ENCODE measurements around the gene FERMT3. TPM values are rescaled to one million over a fixed set of nuclear protein-coding genes. Genes with fewer than 3 reads are reported as not detected.

The FERMT3 gene
- total RNA-seq, 4 donors from 2014 or later, result 2.8 to 10.4 (median 6.1) TPM

GRCh38 chr11:64230171-64230984, 23.9 kb downstream of the FERMT3 start, which contains the start of gene DNAJC4:
DNAJC4 (plus strand) TSS chr11:64230548; CDS start chr11:64230855, 307 bp downstream.
- Histone ChIP-seq H3K36me3 (no peaks in the 10 kb centered on the region), H3K4me1 (peaks cover 43 to 46% of the 10 kb centered on the region in 2 donors), H3K27me3 (no peaks in the 10 kb centered on the region), H3K27ac (peak within 1 kb of the TSS; percentile 90 to 97 (median 92)), H3K9me3 (no peaks in the 10 kb centered on the region), H3K4me3 (peak within 1 kb of the TSS; percentile 64 to 90 (median 80))
- ATAC-seq, result peak; percentile 60 to 72
- intact Hi-C loops (cut with DNase I; ENCODE audit: low total_unique reads) (no loop called here), in situ Hi-C loops (cut with MboI; ENCODE audit: low sequenced_read_pairs in 4 of 4) (no loop called here)
- DNase-seq, result peak; percentile 86 to 90
- TF ChIP-seq POLR2A (IDR thresholded peaks at IDR 0.05) (peak; percentile 48 to 50), CTCF (IDR thresholded peaks at IDR 0.05 in 4 of 5, conservative IDR thresholded peaks at IDR 0.05 in 1 of 5) (no peak)

- H3K4me1 ChIP-seq, result peaks cover 43 to 45% of the 10 kb centered on the region in 2 donors
- in situ Hi-C loops (cut with MboI; ENCODE audit: low sequenced_read_pairs in 4 of 4), result no loop called here
Observed at GRCh38 chr11:64230985-64231365, 24.5 kb downstream of the FERMT3 start.

GRCh38 chr11:64231546-64231945, 25.0 kb downstream of the FERMT3 start:
- Histone ChIP-seq H3K27ac (peak overlapping the region in 3 of 4 donors; percentile 90 to 97 (median 93)), H3K4me3 (no peak overlapping the region), H3K9me3 (no peaks in the 10 kb centered on the region), H3K27me3 (no peaks in the 10 kb centered on the region), H3K36me3 (no peaks in the 10 kb centered on the region), H3K4me1 (peaks cover 42 to 44% of the 10 kb centered on the region in 2 donors)
- intact Hi-C loops (cut with DNase I; ENCODE audit: low total_unique reads), result no loop called here
- in situ Hi-C loops (cut with MboI; ENCODE audit: low sequenced_read_pairs in 4 of 4), result no loop called here
- no peak for DNase-seq
- TF ChIP-seq CTCF (IDR thresholded peaks at IDR 0.05 in 4 of 5, conservative IDR thresholded peaks at IDR 0.05 in 1 of 5), result no peak
- ATAC-seq, result no peak

More at GRCh38 chr11:64230985-64231365, 24.5 kb downstream of the FERMT3 start:
- Histone ChIP-seq H3K27ac (peak overlapping the region; percentile 90 to 97 (median 92)), H3K27me3 (no peaks in the 10 kb centered on the region), H3K4me3 (peak overlapping the region; percentile 64 to 90 (median 80)), H3K9me3 (no peaks in the 10 kb centered on the region), H3K36me3 (no peaks in the 10 kb centered on the region)
- intact Hi-C loops (cut with DNase I; ENCODE audit: low total_unique reads), result no loop called here
- TF ChIP-seq CTCF (IDR thresholded peaks at IDR 0.05 in 4 of 5, conservative IDR thresholded peaks at IDR 0.05 in 1 of 5), result no peak
- no peak for TF ChIP-seq POLR2A (IDR thresholded peaks at IDR 0.05)
- DNase-seq (no peak), ATAC-seq (no peak)

- Histone ChIP-seq H3K27ac (peak overlapping the region in 1 of 4 donors; percentile 90), H3K4me1 (peaks cover 34 to 36% of the 10 kb centered on the region in 2 donors), H3K36me3 (no peaks in the 10 kb centered on the region), H3K4me3 (no peak overlapping the region), H3K9me3 (no peaks in the 10 kb centered on the region), H3K27me3 (no peaks in the 10 kb centered on the region)
- intact Hi-C loops (cut with DNase I; ENCODE audit: low total_unique reads), result no loop called here
- in situ Hi-C loops (cut with MboI; ENCODE audit: low sequenced_read_pairs in 4 of 4), result no loop called here
- TF ChIP-seq POLR2A (IDR thresholded peaks at IDR 0.05) (no peak), CTCF (IDR thresholded peaks at IDR 0.05 in 4 of 5, conservative IDR thresholded peaks at IDR 0.05 in 1 of 5) (no peak)
- ATAC-seq (no peak), DNase-seq (peak in 1 of 2 donors; percentile 27)
Observed at GRCh38 chr11:64232182-64232966, 25.9 kb downstream of the FERMT3 start.

Data from gastrocnemius medialis (tissue), 4 donors.